Activated T-helper 1 cell treated with Interleukin-2 at 50 U/mL for 16 hours (primary cell): ENCODE measurements around the gene RNASE8.

ENCODE experiments used
- DNase-seq: peaks from one replicate; pipeline ENCODE4 v3.0.0-alpha.2; 2020; ENCODE audit warnings: low read depth

RNASE8 gene

DNA sequence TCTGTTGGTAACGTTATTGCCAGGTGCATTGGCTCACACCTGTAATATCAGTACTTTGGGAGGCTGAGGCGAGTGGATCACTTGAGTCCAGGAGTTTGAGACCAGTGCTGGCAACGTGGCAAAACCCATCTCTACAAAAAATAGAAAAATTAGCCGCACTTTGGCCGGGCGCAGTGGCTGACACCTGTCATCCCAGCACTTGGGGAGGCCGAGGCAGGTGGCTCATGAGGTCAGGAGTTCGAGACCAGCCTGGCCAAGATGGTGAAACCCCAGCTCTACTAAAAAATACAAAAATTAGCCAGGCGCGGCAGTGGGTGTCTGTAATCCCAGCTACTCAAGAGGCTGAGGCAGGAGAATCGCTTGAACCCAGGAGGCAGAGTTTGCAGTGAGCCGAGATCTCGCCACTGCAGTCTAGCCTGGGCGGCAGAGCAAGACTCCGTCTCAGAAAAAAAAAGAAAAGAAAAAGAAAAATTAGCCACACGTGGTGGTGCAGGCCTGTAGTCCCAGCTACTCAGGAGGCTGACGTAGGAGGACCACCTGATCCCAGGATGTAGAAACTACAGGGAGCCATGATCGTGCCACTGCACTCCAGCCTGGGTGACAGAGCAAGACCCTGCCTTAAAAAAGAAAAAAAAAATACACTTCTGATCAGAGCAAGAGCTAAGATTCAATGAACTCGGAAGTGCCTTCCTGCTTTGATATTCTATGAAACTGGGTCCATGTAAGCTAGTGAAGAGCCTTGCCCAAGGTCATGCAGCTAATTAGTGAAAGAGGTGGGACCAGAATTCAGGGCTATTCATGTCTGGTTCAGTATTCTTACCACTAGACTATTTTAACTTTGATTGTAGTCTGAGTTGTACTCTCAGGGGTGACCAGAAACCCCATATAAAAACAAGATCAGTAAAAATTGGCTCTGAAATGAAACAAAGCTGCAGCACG, 4.2 kb upstream of the RNASE8 start:
- DNase-seq: no peak

DNA sequence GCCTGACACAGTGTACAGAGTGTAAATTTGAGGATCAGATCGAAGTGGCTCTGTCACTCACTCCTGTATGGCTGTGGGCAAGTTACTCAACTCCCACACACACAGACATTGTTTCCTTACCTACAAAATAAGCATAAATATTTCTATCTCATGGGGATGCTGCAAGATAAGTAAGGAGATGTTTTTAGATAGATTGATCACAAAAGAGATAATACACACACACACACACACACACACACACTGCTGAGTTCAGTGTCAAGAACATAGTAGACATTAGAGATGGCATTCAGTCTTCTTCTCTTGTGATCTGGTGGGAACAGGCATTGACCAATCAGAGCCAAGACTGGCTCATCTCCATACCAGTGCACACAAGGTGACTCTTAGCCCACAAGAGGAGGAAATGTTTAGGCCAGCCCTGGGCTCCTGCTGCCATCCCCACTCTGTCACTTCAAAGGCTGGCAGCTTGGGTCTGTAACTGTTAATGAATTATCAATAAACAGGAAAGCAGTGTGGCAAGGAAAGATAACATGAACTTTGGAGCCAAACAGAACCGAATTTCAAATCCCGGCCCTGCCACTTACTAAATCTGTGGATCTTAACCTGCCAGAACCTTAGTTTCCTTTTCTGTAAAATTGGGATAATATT, 3.4 kb upstream of the RNASE8 start:
- DNase-seq: no peak

DNA sequence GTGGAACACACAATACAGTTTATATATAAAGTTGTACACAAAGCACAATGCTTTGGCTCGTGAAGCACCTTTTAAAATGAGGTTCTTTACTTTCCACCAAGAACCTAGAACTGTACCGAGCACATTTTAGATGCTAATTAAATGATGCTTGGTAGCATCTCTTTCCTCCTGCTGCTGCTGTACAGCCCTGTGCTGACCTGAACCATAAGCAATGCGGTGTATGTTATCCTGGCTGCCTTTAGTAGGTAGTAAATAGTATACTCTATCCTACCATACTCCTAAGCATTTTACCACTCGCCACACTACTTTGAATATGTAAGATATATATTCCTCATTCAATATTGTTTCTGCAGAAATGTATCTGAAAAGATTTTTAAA, 2.9 kb upstream of the RNASE8 start:
- no peak for DNase-seq

DNA sequence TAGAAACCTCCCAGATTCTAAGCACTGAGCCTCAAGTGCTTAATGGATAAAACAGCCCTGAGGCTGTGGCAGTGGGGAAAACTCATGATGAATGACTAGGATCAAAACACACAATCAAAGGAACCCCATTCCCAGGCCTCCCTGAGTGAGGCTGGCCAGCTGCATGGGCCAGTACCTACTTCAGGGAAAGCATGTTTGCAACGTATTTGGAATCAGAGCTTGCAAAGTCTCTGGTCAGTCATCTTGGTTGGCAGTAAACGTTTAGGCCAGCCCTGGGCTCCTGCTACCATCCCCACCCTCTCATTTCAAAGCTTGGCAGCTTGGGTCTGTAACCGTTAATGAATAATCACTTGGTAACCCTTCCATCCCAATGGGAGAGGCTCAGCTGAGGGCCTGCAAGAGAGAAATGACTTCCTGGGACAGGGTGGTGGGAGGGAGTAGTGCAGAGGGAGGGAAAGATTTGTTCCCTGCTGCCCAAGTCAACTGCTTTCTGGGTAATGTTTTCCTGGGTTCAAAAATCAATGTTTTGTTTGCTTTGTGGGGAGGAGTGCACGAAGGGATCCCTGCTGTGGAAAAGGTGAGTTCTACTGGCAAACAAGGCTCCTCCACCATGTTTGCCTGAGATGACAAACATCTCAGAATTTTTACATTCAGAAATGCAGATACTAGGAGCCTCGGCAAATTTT, 2.0 kb upstream of the RNASE8 start:
- DNase-seq: no peak

DNA sequence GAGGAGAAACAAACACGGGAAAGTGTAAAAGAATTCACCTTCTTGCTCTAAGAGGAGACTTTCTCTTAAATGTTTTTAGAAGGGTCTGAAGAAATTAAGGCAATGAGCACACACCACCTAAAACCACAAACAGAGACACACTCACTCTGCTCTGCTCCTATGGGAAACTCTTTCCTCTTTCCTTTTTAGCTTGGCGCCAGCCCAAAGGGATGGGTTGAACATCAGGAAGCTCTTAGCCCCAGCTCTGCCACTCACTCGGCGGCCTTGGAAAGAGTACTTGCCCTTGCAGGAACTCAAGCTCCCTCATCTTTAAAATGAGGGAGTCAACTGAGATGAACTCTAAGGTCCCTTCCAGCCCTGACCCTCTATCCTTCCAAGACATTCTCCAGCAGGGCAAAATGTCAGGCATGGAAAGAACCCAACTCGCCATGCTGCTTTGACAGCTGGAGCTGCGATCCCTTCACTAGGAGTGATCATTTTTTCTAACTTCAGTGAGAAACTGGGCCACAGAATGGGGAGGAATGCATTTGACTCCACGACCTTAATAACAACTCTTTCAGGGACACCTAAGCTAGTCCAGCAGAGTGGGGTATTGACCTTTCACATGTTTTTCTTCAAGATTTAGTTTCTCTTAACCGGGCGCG, 980 bp upstream of the RNASE8 start:
- no peak for DNase-seq

DNA sequence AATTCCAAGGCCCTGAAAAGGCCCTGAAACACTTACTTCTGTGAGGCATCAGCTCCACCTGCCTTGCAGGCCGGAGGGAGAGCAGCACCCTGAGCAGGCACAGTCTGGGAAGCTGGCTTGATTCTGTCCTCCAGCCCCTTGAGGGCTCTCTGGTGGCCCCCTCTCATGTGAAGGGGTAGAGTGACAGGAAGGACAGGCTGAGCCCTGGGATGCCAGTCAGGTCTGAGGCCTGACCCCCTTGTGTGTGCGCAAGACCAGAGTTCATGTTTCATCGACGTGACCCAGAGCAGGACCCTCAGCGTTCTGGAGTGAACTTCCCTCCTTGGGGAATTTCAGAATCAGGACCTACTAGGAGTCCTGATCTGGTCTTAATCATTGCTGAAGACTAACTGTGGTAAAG, 1.3 kb downstream of the RNASE8 start:
- DNase-seq: no peak

GRCh38 chr14:21059842-21060613, 2.4 kb downstream of the RNASE8 start:
- DNase-seq: no peak

DNA sequence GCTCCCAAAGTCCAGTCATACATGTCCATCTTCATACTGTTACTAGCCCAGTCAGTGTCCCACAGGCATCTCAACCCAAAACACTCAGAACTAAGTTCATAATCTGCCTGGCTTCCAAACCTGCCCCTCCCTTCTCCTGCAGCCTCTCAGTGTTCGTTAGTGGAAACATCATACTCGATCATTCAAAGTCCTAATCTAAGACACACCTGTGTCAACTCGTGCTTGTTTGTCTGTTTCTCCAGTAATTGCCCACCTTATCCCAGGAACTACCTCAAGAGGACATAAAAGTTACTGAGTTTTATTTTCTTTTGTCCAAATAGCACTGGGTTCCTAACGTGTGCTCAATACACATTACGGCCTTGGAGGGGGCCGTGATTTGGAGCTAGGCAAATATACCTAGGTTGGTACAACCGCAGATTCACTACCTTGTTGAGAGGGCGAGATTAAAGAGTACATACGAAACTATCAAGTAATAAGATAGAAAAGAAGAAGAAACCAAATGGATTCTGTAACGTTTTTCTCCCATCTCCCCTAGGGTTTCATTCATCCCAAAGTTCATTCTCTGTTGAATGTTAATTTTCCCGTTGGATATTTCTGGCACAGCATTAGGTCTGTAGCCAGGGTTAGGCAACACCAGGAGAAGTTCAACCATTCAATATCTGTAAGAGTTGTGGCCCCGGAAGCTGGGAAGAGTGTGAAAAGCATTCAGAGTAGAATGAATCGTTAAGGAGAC, 3.2 kb downstream of the RNASE8 start:
- DNase-seq: no peak

GRCh38 chr14:21061347-21061668, 3.7 kb downstream of the RNASE8 start:
- no peak for DNase-seq

DNA sequence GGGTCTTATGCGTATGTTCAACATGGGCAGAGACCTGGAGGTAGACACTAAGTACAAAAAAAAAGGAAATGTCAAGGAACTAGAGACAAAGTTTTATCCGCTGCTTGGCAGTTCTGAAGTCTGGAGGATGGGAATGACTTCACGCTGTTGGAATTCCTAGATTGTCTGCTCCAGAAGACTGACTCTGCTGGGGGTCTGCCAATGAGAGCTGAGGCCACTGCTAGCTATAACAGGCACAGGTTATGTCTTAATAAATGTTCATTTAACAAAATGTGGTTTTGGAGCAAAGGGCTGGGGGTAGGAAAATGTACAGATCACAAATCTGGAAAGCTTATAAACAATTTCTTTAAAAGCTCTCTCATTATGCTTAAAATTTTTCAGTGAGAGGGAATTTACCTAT, 5.9 kb downstream of the RNASE8 start:
- no peak for DNase-seq

GRCh38 chr14:21066882-21067502, 9.4 kb downstream of the RNASE8 start:
- DNase-seq: no peak

DNA sequence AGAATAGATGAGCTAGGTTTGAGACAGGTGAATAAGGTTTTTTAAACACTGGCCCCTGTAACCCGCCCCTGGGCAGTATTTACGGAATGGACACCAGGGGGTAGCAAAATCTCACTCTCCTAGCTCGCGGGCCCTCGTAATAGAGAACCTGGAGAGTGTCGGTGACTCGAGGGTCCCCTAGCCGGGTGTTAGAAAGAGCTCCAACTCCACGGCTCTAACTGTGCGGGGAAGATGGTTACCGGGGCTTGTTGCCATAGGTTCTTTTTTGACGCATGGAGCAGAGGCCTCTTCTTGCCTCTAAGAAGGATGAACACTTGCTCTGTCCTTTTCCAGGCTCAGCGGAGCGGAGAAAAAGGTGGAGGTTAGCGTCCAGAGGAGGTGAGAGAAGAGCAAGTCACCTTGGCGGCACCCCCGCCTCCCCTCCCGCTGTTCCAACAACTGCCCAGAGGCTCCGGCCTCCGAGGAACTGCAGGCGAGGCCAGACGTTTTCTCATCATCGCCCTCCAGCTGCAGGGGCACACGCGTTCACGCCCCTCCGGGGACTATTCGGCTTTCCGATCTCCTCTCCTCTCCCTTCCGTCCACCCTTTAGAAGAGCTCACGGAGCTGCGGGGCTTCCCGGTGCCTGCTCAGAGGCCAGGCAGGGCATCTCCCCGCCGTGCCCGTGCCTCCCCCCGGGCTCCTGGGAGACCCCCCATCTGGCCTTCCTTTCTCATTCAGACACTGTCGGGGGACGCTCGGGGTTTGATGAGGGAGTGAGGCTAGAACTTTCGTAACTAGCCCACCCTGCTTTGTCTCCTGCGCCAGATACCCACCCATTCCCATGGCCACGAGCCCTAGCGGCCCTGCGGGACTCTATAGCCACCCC, 11.1 kb downstream of the RNASE8 start:
- no peak for DNase-seq

- no peak for DNase-seq
Observed at GRCh38 chr14:21069388-21070082, 11.9 kb downstream of the RNASE8 start.

DNA sequence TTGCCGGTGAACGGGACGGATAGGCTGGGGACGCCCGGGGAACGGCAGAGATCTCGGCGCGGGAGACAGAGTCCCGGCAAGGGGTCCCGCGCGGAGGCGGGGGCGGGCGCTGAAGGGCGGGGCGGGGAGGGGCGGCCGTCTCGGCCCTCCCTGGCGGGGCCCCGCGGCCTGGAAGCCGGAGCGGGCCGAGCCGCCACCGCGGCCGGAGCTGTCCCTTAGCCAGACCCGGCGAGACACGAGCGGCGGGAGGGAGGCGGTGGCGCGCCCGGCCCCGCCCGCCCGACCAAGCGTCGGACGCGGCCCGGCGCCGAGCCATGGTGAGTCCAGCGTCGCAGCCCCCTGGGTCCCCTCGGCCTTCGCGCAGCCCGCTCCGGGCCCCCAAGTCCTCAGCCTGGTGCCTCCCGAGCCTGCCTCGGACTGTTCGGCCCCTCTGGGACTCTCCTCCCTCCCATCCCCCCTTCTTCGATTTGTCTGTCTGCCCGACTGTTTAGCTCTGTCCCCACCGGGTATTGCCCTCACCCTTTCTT, 12.5 kb downstream of the RNASE8 start, which contains the start of gene ARHGEF40:
ARHGEF40 (plus strand) TSS at position 222 of the 527 bp plus-strand sequence; CDS start at position 315, 93 bp downstream.
- no peak for DNase-seq

GRCh38 chr14:21070610-21071224, 13.1 kb downstream of the RNASE8 start:
- DNase-seq: no peak

- no peak for DNase-seq
Observed at GRCh38 chr14:21071225-21072030, 13.8 kb downstream of the RNASE8 start.

GRCh38 chr14:21072031-21072473, 14.4 kb downstream of the RNASE8 start:
- no peak for DNase-seq
